Measurements from ENCODE around the gene COLGALT1.
"Not testable (repeated sequence)": the region's sequence is repeated elsewhere in the genome, so short reads cannot be mapped to it uniquely, and the experiment has no call there.

Gene COLGALT1

GRCh38 chr19:17555480-17555928 lies at the start of gene COLGALT1:
Gene COLGALT1, plus strand, starts transcription at chr19:17555649. Its CDS starts 65 bp downstream, at chr19:17555714.
- peak; percentile 96 for DNase-seq (ENCODE audit: low spot score)

GRCh38 chr19:17506745-17507144 lies 48.7 kb upstream of the COLGALT1 start:
- no peak for DNase-seq (ENCODE audit: low spot score)

GRCh38 chr19:17508558-17508933 lies 46.9 kb upstream of the COLGALT1 start:
- DNase-seq (ENCODE audit: low spot score), result not testable (repeated sequence)

- no peak for DNase-seq (ENCODE audit: low spot score)
Observed at GRCh38 chr19:17510220-17510993, 45.0 kb upstream of the COLGALT1 start.

GRCh38 chr19:17511724-17512573 lies 43.5 kb upstream of the COLGALT1 start:
- peak; percentile 76 for DNase-seq (ENCODE audit: low spot score)

GRCh38 chr19:17512574-17512939 lies 42.9 kb upstream of the COLGALT1 start:
- DNase-seq (ENCODE audit: low spot score), result no peak

GRCh38 chr19:17515408-17516149 lies 39.9 kb upstream of the COLGALT1 start:
- DNase-seq (ENCODE audit: low spot score), result no peak

- DNase-seq (ENCODE audit: low spot score), result no peak
Observed at GRCh38 chr19:17517898-17518297, 37.6 kb upstream of the COLGALT1 start.

- not testable (repeated sequence) for DNase-seq (ENCODE audit: low spot score)
Observed at GRCh38 chr19:17518654-17519053, 36.8 kb upstream of the COLGALT1 start.

GRCh38 chr19:17519967-17520366 lies 35.5 kb upstream of the COLGALT1 start:
- DNase-seq (ENCODE audit: low spot score), result no peak

GRCh38 chr19:17520865-17521264 lies 34.6 kb upstream of the COLGALT1 start:
- no peak for DNase-seq (ENCODE audit: low spot score)

GRCh38 chr19:17522988-17523872 lies 32.2 kb upstream of the COLGALT1 start:
- DNase-seq (ENCODE audit: low spot score), result no peak

- DNase-seq (ENCODE audit: low spot score), result no peak
Observed at GRCh38 chr19:17524651-17525050, 30.8 kb upstream of the COLGALT1 start.

- DNase-seq (ENCODE audit: low spot score), result no peak
Observed at GRCh38 chr19:17525141-17525540, 30.3 kb upstream of the COLGALT1 start.

GRCh38 chr19:17526922-17527321 lies 28.5 kb upstream of the COLGALT1 start:
- no peak for DNase-seq (ENCODE audit: low spot score)

GRCh38 chr19:17527326-17527725 lies 28.1 kb upstream of the COLGALT1 start:
- no peak for DNase-seq (ENCODE audit: low spot score)

GRCh38 chr19:17528610-17529009 lies 26.8 kb upstream of the COLGALT1 start:
- no peak for DNase-seq (ENCODE audit: low spot score)

- no peak for DNase-seq (ENCODE audit: low spot score)
Observed at GRCh38 chr19:17529239-17530158, 25.9 kb upstream of the COLGALT1 start.

GRCh38 chr19:17530586-17530985 lies 24.9 kb upstream of the COLGALT1 start:
- no peak for DNase-seq (ENCODE audit: low spot score)

GRCh38 chr19:17532116-17532515 lies 23.3 kb upstream of the COLGALT1 start:
- DNase-seq (ENCODE audit: low spot score), result no peak
